Activated CD4-positive, alpha-beta T cell treated with anti-CD3 and anti-CD28 coated beads, Interleukin-2, amount 10 ng/mL, durations not matched to agents 24 days and 14 days (primary cell): Measurements from ENCODE around the gene RAB3IL1. TPM values are rescaled to one million over a fixed set of nuclear protein-coding genes. Genes with fewer than 3 reads are reported as not detected.

Source experiments
- DNase-seq: peaks from one replicate; pipeline ENCODE4 v3.0.0; 2022
- H3K27ac Mint-ChIP-seq: one replicate; pipeline ENCODE4 v1.8.0; 2022; ENCODE audit warnings: mild to moderate bottlenecking, mixed read lengths
- H3K27me3 Mint-ChIP-seq: one replicate; pipeline ENCODE4 v1.8.0; 2022; ENCODE audit warnings: mixed read lengths
- H3K36me3 Mint-ChIP-seq: one replicate; pipeline ENCODE4 v1.8.0; 2022; ENCODE audit warnings: low read depth, mild to moderate bottlenecking, mixed read lengths
- H3K4me1 Mint-ChIP-seq: one replicate; pipeline ENCODE4 v1.8.0; 2021; ENCODE audit warnings: mixed read lengths
- H3K4me3 Mint-ChIP-seq: one replicate; pipeline ENCODE4 v1.8.0; 2022; ENCODE audit warnings: mild to moderate bottlenecking, moderate library complexity, mixed read lengths
- H3K9me3 Mint-ChIP-seq: one replicate; pipeline ENCODE4 v1.8.0; 2021; ENCODE audit warnings: mixed read lengths
- intact Hi-C: fragments of 100-400 bp; cut with micrococcal nuclease; formaldehyde crosslinking; loops from one replicate; pipeline ENCODE4 v1.15.1; 2023
- total RNA-seq: library from RNA; stranded (reverse); gene quantifications from 2 replicates; pipeline ENCODE4 v1.2.3, GENCODE V29; 2022

RAB3IL1 gene
- total RNA-seq, 1 donor from 2014 or later, result 0.12 TPM

- intact Hi-C loops, result no loop called here
- no peak for DNase-seq
- H3K4me3 Mint-ChIP-seq, result no peak overlapping the region
- H3K27ac Mint-ChIP-seq, result no peak overlapping the region
- H3K9me3 Mint-ChIP-seq, result no peaks in the 10 kb centered on the region
- H3K27me3 Mint-ChIP-seq, result no peaks in the 10 kb centered on the region
- H3K4me1 Mint-ChIP-seq, result peaks cover 7% of the 10 kb centered on the region
- H3K36me3 Mint-ChIP-seq, result no peaks in the 10 kb centered on the region
These were observed 44.3 kb downstream of the RAB3IL1 start for GRCh38 chr11:61872935-61873565.

GRCh38 chr11:61871158-61871597 is 46.2 kb downstream of the RAB3IL1 start:
- DNase-seq, result peak; percentile 92
- intact Hi-C loops, result loop anchor here (1.0 kb wide), 4 partner anchors 20 to 237 kb away; partner anchors contain the start of gene FADS3
- peak overlapping the region; percentile 10 for H3K27ac Mint-ChIP-seq
- no peaks in the 10 kb centered on the region for H3K27me3 Mint-ChIP-seq
- peak overlapping the region; percentile 68 for H3K4me3 Mint-ChIP-seq
- no peaks in the 10 kb centered on the region for H3K9me3 Mint-ChIP-seq
- H3K36me3 Mint-ChIP-seq, result peaks cover 3% of the 10 kb centered on the region
- peaks cover 7% of the 10 kb centered on the region for H3K4me1 Mint-ChIP-seq

GRCh38 chr11:61870541-61871031 is 46.8 kb downstream of the RAB3IL1 start:
- Mint-ChIP-seq H3K27me3 (no peaks in the 10 kb centered on the region), H3K36me3 (peaks cover 8% of the 10 kb centered on the region), H3K27ac (no peak overlapping the region), H3K4me1 (peaks cover 7% of the 10 kb centered on the region), H3K9me3 (no peaks in the 10 kb centered on the region), H3K4me3 (peak overlapping the region; percentile 68)
- DNase-seq, result no peak
- intact Hi-C loops, result loop anchor here (1.0 kb wide), 4 partner anchors 21 to 238 kb away; partner anchors contain the start of gene FADS3

- Mint-ChIP-seq H3K36me3 (peaks cover 11% of the 10 kb centered on the region), H3K27ac (no peak overlapping the region)
- intact Hi-C loops, result no loop called here
These were observed 47.5 kb downstream of the RAB3IL1 start for GRCh38 chr11:61869708-61870451.

GRCh38 chr11:61869429-61869707 is 48.0 kb downstream of the RAB3IL1 start:
- Mint-ChIP-seq H3K4me3 (no peak overlapping the region), H3K4me1 (peaks cover 7% of the 10 kb centered on the region), H3K27ac (no peak overlapping the region), H3K36me3 (peaks cover 15% of the 10 kb centered on the region), H3K27me3 (no peaks in the 10 kb centered on the region), H3K9me3 (no peaks in the 10 kb centered on the region)
- no peak for DNase-seq
- intact Hi-C loops, result no loop called here

More at GRCh38 chr11:61869708-61870451, 47.5 kb downstream of the RAB3IL1 start:
- Mint-ChIP-seq H3K9me3 (no peaks in the 10 kb centered on the region), H3K4me1 (peaks cover 7% of the 10 kb centered on the region), H3K27me3 (no peaks in the 10 kb centered on the region), H3K4me3 (no peak overlapping the region)
- no peak for DNase-seq

GRCh38 chr11:61868571-61869428 is 48.6 kb downstream of the RAB3IL1 start:
- no peaks in the 10 kb centered on the region for H3K27me3 Mint-ChIP-seq
- no peak for DNase-seq
- H3K4me3 Mint-ChIP-seq, result no peak overlapping the region
- H3K4me1 Mint-ChIP-seq, result peaks cover 7% of the 10 kb centered on the region
- peaks cover 16% of the 10 kb centered on the region for H3K36me3 Mint-ChIP-seq
- H3K9me3 Mint-ChIP-seq, result no peaks in the 10 kb centered on the region
- H3K27ac Mint-ChIP-seq, result no peak overlapping the region
- intact Hi-C loops, result no loop called here

- DNase-seq, result no peak
- H3K4me1 Mint-ChIP-seq, result peaks cover 7% of the 10 kb centered on the region
- peaks cover 25% of the 10 kb centered on the region for H3K36me3 Mint-ChIP-seq
- H3K4me3 Mint-ChIP-seq, result no peak overlapping the region
- no peak overlapping the region for H3K27ac Mint-ChIP-seq
- no peaks in the 10 kb centered on the region for H3K9me3 Mint-ChIP-seq
- intact Hi-C loops, result no loop called here
- H3K27me3 Mint-ChIP-seq, result no peaks in the 10 kb centered on the region
These were observed 50.4 kb downstream of the RAB3IL1 start for GRCh38 chr11:61866958-61867343.

GRCh38 chr11:61866231-61866957 is 51.0 kb downstream of the RAB3IL1 start:
- no peaks in the 10 kb centered on the region for H3K27me3 Mint-ChIP-seq
- peak overlapping the region; percentile 8 for H3K27ac Mint-ChIP-seq
- intact Hi-C loops, result no loop called here
- H3K36me3 Mint-ChIP-seq, result peaks cover 30% of the 10 kb centered on the region
- no peak for DNase-seq
- H3K4me3 Mint-ChIP-seq, result no peak overlapping the region
- peaks cover 6% of the 10 kb centered on the region for H3K4me1 Mint-ChIP-seq
- H3K9me3 Mint-ChIP-seq, result no peaks in the 10 kb centered on the region

- intact Hi-C loops, result no loop called here
- Mint-ChIP-seq H3K9me3 (no peaks in the 10 kb centered on the region), H3K36me3 (peaks cover 40% of the 10 kb centered on the region), H3K27ac (no peak overlapping the region), H3K4me3 (no peak overlapping the region), H3K4me1 (no peaks in the 10 kb centered on the region), H3K27me3 (no peaks in the 10 kb centered on the region)
- DNase-seq, result no peak
These were observed 52.3 kb downstream of the RAB3IL1 start for GRCh38 chr11:61864814-61865775.

- intact Hi-C loops, result no loop called here
- Mint-ChIP-seq H3K4me3 (no peak overlapping the region), H3K9me3 (no peaks in the 10 kb centered on the region), H3K27ac (no peak overlapping the region), H3K36me3 (peaks cover 52% of the 10 kb centered on the region), H3K27me3 (no peaks in the 10 kb centered on the region), H3K4me1 (no peaks in the 10 kb centered on the region)
- no peak for DNase-seq
These were observed 53.8 kb downstream of the RAB3IL1 start for GRCh38 chr11:61863548-61864081.

GRCh38 chr11:61862714-61863547 is 54.4 kb downstream of the RAB3IL1 start:
- Mint-ChIP-seq H3K4me3 (no peak overlapping the region), H3K27me3 (no peaks in the 10 kb centered on the region), H3K36me3 (peaks cover 52% of the 10 kb centered on the region), H3K27ac (no peak overlapping the region), H3K4me1 (no peaks in the 10 kb centered on the region), H3K9me3 (no peaks in the 10 kb centered on the region)
- intact Hi-C loops, result no loop called here
- no peak for DNase-seq

GRCh38 chr11:61861634-61862033 is 55.7 kb downstream of the RAB3IL1 start:
- intact Hi-C loops, result no loop called here
- H3K36me3 Mint-ChIP-seq, result peaks cover 54% of the 10 kb centered on the region
- H3K4me1 Mint-ChIP-seq, result no peaks in the 10 kb centered on the region
- no peaks in the 10 kb centered on the region for H3K27me3 Mint-ChIP-seq
- no peak for DNase-seq
- H3K9me3 Mint-ChIP-seq, result no peaks in the 10 kb centered on the region
- no peak overlapping the region for H3K27ac Mint-ChIP-seq
- no peak overlapping the region for H3K4me3 Mint-ChIP-seq
